ENCODE data around the gene ZNF283. TPM values are rescaled to one million over a fixed set of nuclear protein-coding genes. Genes with fewer than 3 reads are reported as not detected.

The ZNF283 gene
- total and polyA plus RNA-seq, 7 experiments from 2014 or later = 2.2 to 24.4 (median 6.7) TPM

DNA sequence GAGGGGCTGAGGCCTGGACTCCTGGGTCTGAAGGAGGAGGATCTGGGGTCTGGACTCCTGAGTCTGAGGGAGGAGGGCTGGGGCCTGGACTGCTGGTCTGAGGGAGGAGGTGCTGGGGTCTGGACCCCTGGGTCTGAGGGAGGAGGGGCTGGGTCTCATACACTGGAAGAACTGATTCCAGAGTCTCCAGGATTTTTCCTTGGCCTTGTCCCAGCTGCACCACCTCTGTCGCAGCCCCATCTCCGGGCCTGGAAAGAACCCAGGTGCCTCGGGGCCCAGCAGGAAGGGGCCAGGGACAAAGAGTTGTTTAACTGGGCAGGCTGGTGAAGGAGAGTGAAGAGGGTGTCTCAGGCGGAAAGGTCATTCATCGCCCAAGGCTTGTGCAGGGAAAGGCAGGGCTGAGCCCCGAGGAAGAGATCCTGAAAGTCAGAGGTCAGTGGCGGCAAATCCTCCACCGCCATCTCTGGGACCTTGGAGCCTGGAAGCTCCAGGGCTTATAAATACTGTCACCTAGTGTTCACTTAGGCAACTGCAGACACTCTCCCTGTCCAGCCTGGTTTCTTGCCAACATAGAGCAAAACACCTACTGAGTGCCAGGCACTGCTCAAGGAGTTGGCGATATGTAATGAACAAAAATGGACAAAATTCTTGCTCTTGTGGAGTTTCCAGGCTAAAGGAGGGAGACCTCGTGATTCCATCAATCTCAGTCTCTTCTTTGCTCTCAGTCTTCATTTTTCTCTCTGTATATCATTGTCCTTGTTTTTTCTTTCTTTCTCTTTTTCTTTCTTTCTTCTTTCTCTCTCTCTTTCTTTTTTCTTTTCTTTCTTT is 41.9 kb upstream of the ZNF283 start:
- peak overlapping the region; percentile 72 for H3K27ac ChIP-seq (ENCODE audit: low read depth, low read length)
- Mint-ChIP-seq H3K4me1 (peaks cover 27 to 49% (median 40%) of the 10 kb centered on the region in 7 donors), H3K27me3 (peaks cover 0 to 6% (median 6%) of the 10 kb centered on the region in 5 donors), H3K4me3 (peak overlapping the region; percentile 43 to 85 (median 70)), H3K9me3 (no peaks in the 10 kb centered on the region), H3K27ac (peak overlapping the region; percentile 87 to 98 (median 95)), H3K36me3 (peaks cover 0 to 4% (median 0%) of the 10 kb centered on the region in 5 donors)
- H3K4me3 ChIP-seq (ENCODE audit: low read length) = peak overlapping the region; percentile 12
- H3K4me1 ChIP-seq (ENCODE audit: control insufficient read depth in 2 of 2, insufficient read depth in 2 of 2, low read length in 2 of 2) = peaks cover 21 to 30% of the 10 kb centered on the region in 2 donors
- ChIA-PET POLR2A (interaction anchor here (0.6 to 2.3 kb wide), 5 partner anchors 19 to 43 kb away, joined by 3 to 16 read pairs (median 5); no protein-coding TSS in a partner anchor), CTCF (interaction anchor here (0.8 to 2.5 kb wide), 4 partner anchors 39 to 190 kb away, joined by 3 to 34 read pairs (median 3); no protein-coding TSS in a partner anchor)
- no peaks in the 10 kb centered on the region for H3K27me3 ChIP-seq (ENCODE audit: control insufficient read depth in 2 of 2, insufficient read depth in 2 of 2, low read length in 2 of 2)
- H3K36me3 ChIP-seq (ENCODE audit: control insufficient read depth in 2 of 3, insufficient read depth in 3 of 3, low read length in 3 of 3) = no peaks in the 10 kb centered on the region
- no peaks in the 10 kb centered on the region for H3K9me3 ChIP-seq (ENCODE audit: control insufficient read depth in 2 of 3, low read length in 3 of 3)
- DNase-seq (peak in 8 of 9 donors; percentile 29 to 68 (median 56)), ATAC-seq (peak; percentile 75)
- intact Hi-C loops (cut with micrococcal nuclease) = loop anchor here (1.0 to 10.0 kb wide), 11 partner anchors 19 to 967 kb away; partner anchors contain the start of genes ETHE1 (in 1 of the 2), IRGQ (in 1 of the 2), PLAUR (in 1 of the 2) and SMG9 (in 1 of the 2)

DNA sequence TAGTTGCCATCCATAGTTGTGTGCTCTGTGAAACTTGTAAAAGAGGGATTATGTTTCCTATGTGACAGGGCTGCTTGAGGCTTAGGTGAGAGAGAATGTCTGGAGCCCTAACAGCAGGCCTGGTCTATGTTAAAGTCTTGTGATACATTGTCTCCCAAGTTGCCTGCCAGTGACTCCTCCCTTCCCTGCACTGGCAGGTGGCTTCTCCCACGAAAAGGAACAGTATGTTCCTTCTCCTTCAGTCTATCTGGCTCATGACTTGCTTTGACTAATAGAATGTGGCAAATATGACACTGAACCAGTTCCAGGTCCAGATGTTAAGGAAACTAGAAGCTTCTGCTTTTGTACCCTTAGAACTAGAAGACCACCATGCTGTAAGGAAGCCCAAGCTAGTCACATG is 40.5 kb upstream of the ZNF283 start:
- Mint-ChIP-seq H3K27me3 (peaks cover 3 to 13% (median 6%) of the 10 kb centered on the region in 5 donors), H3K36me3 (peaks cover 0 to 4% (median 0%) of the 10 kb centered on the region in 5 donors), H3K4me3 (no peak overlapping the region), H3K27ac (no peak overlapping the region), H3K4me1 (peaks cover 18 to 40% (median 32%) of the 10 kb centered on the region in 7 donors), H3K9me3 (no peaks in the 10 kb centered on the region)
- no peak overlapping the region for H3K27ac ChIP-seq (ENCODE audit: low read depth, low read length)
- no peak for DNase-seq
- intact Hi-C loops (cut with micrococcal nuclease) = loop anchor here (10.0 kb wide), 2 partner anchors 262 to 352 kb away; partner anchors contain the start of gene ETHE1 (in 1 of the 2)
- ATAC-seq = no peak
- ChIA-PET POLR2A (no interaction called here), CTCF (interaction anchor here (0.7 to 1.1 kb wide), 3 partner anchors 20 to 93 kb away, joined by 3 to 5 read pairs (median 4); no protein-coding TSS in a partner anchor)
- H3K27me3 ChIP-seq (ENCODE audit: control insufficient read depth in 2 of 2, insufficient read depth in 2 of 2, low read length in 2 of 2) = no peaks in the 10 kb centered on the region
- H3K4me3 ChIP-seq (ENCODE audit: low read length) = no peak overlapping the region
- no peaks in the 10 kb centered on the region for H3K36me3 ChIP-seq (ENCODE audit: control insufficient read depth in 2 of 3, insufficient read depth in 3 of 3, low read length in 3 of 3)
- no peaks in the 10 kb centered on the region for H3K9me3 ChIP-seq (ENCODE audit: control insufficient read depth in 2 of 3, low read length in 3 of 3)
- peaks cover 11 to 24% of the 10 kb centered on the region in 2 donors for H3K4me1 ChIP-seq (ENCODE audit: control insufficient read depth in 2 of 2, insufficient read depth in 2 of 2, low read length in 2 of 2)

DNA sequence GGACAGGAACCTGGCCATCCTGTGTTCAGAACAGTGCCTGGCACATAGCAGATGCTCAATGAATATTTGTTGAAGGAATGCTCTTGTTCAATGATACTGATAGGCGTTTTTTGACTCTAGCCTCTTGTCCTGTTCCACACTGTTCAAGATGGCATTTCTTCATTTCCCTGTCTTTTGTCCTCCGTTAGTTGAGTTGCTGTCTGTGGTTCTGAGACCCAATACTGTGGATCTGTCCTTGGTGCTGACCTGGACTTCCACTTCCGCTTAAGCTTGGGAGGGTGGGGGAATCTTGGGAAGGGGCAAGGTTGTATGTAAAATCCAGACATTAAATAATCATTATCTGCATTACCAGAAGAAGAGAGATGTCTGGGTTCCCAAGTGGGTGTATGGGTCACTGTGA is 38.1 kb upstream of the ZNF283 start:
- H3K36me3 Mint-ChIP-seq = no peaks in the 10 kb centered on the region
- DNase-seq (no peak), ATAC-seq (no peak)
- no peak overlapping the region for H3K27ac Mint-ChIP-seq
- ChIA-PET POLR2A (no interaction called here), CTCF (no interaction called here)
- peaks cover 9 to 20% (median 13%) of the 10 kb centered on the region in 7 donors for H3K4me1 Mint-ChIP-seq
- intact Hi-C loops (cut with micrococcal nuclease) = loop anchor here (10.0 kb wide), 2 partner anchors 264 to 354 kb away; partner anchors contain the start of gene ETHE1 (in 1 of the 2)
- H3K27me3 Mint-ChIP-seq = peaks cover 6 to 19% (median 14%) of the 10 kb centered on the region in 5 donors
- peaks cover 8 to 13% of the 10 kb centered on the region in 2 donors for H3K4me1 ChIP-seq (ENCODE audit: control insufficient read depth in 2 of 2, insufficient read depth in 2 of 2, low read length in 2 of 2)
- no peaks in the 10 kb centered on the region for H3K27me3 ChIP-seq (ENCODE audit: control insufficient read depth in 2 of 2, insufficient read depth in 2 of 2, low read length in 2 of 2)
- peaks cover 0 to 2% (median 0%) of the 10 kb centered on the region in 11 donors for H3K9me3 Mint-ChIP-seq
- H3K36me3 ChIP-seq (ENCODE audit: control insufficient read depth in 2 of 3, insufficient read depth in 3 of 3, low read length in 3 of 3) = no peaks in the 10 kb centered on the region
- H3K4me3 ChIP-seq (ENCODE audit: low read length) = no peak overlapping the region
- H3K27ac ChIP-seq (ENCODE audit: low read depth, low read length) = no peak overlapping the region
- H3K4me3 Mint-ChIP-seq = no peak overlapping the region
- H3K9me3 ChIP-seq (ENCODE audit: control insufficient read depth in 2 of 3, low read length in 3 of 3) = no peaks in the 10 kb centered on the region

DNA sequence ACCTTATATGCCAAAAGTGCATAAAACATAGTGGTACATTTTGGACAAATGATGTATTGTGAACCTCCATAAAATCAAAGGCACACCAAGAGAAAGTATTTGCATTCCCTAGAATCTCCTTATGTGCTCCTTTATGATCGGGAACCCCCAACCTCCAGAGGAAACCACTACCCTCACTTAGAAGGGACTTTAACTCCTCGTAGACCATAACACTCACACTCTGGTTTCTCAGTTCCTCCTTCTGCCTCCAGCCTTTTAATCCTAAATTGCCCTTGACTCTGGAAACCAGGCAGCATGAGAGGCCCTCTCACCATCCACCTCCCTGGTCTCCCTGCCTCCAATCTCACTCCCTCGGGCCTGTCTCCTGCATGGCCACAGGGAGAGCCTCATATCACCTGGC is 36.5 kb upstream of the ZNF283 start:
- H3K36me3 Mint-ChIP-seq = no peaks in the 10 kb centered on the region
- H3K4me1 ChIP-seq (ENCODE audit: control insufficient read depth in 2 of 2, insufficient read depth in 2 of 2, low read length in 2 of 2) = no peaks in the 10 kb centered on the region
- H3K27me3 Mint-ChIP-seq = peaks cover 6 to 20% (median 19%) of the 10 kb centered on the region in 5 donors
- H3K4me3 ChIP-seq (ENCODE audit: low read length) = no peak overlapping the region
- H3K9me3 ChIP-seq (ENCODE audit: control insufficient read depth in 2 of 3, low read length in 3 of 3) = no peaks in the 10 kb centered on the region
- DNase-seq = no peak
- intact Hi-C loops (cut with micrococcal nuclease) = no loop called here
- POLR2A ChIA-PET = interaction anchor here (0.6 kb wide), 1 partner anchor 79 kb away, joined by 3 read pairs; no protein-coding TSS in a partner anchor
- H3K4me1 Mint-ChIP-seq = peaks cover 0 to 5% (median 0%) of the 10 kb centered on the region in 7 donors
- no peaks in the 10 kb centered on the region for H3K27me3 ChIP-seq (ENCODE audit: control insufficient read depth in 2 of 2, insufficient read depth in 2 of 2, low read length in 2 of 2)
- ATAC-seq = no peak
- peaks cover 0 to 2% (median 0%) of the 10 kb centered on the region in 11 donors for H3K9me3 Mint-ChIP-seq
- no peak overlapping the region for H3K27ac Mint-ChIP-seq
- no peaks in the 10 kb centered on the region for H3K36me3 ChIP-seq (ENCODE audit: control insufficient read depth in 2 of 3, insufficient read depth in 3 of 3, low read length in 3 of 3)
- CTCF ChIA-PET = interaction anchor here (1.1 kb wide), 1 partner anchor 45 kb away, joined by 3 read pairs; no protein-coding TSS in a partner anchor
- H3K27ac ChIP-seq (ENCODE audit: low read depth, low read length) = no peak overlapping the region
- no peak overlapping the region for H3K4me3 Mint-ChIP-seq

DNA sequence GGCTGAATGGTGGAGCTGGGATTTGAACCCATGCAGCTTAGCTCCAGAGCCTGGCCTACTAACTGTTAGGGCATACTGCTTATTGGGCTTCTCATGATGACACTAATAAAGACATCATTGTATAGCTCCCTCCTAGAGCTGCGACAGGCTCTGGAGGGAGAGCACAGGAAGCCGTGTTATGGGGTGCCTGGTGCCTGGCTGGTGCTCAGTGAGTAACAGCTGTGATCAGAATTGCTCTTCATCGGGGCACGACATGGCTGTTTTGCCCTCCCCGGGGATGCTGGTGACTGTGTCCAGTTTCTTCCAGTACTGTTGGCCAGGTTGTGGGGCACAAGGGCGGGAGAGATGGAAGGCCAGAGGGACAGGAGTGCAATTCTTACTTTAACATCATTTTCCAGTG is 30.0 kb upstream of the ZNF283 start:
- Mint-ChIP-seq H3K36me3 (no peaks in the 10 kb centered on the region), H3K27ac (no peak overlapping the region), H3K4me1 (peaks cover 0 to 19% (median 17%) of the 10 kb centered on the region in 7 donors), H3K27me3 (peaks cover 6 to 33% (median 19%) of the 10 kb centered on the region in 5 donors), H3K9me3 (peaks cover 0 to 5% (median 0%) of the 10 kb centered on the region in 11 donors), H3K4me3 (peak overlapping the region in 8 of 10 donors; percentile 16 to 85 (median 55))
- intact Hi-C loops (cut with micrococcal nuclease) = no loop called here
- Histone ChIP-seq H3K27ac (ENCODE audit: low read depth, low read length) (no peak overlapping the region), H3K36me3 (ENCODE audit: control insufficient read depth in 2 of 3, insufficient read depth in 3 of 3, low read length in 3 of 3) (no peaks in the 10 kb centered on the region), H3K4me3 (ENCODE audit: low read length) (no peak overlapping the region), H3K9me3 (ENCODE audit: control insufficient read depth in 2 of 3, low read length in 3 of 3) (no peaks in the 10 kb centered on the region), H3K27me3 (ENCODE audit: control insufficient read depth in 2 of 2, insufficient read depth in 2 of 2, low read length in 2 of 2) (no peaks in the 10 kb centered on the region), H3K4me1 (ENCODE audit: control insufficient read depth in 2 of 2, insufficient read depth in 2 of 2, low read length in 2 of 2) (peaks cover 0 to 7% of the 10 kb centered on the region in 2 donors)
- ATAC-seq (no peak), DNase-seq (no peak)
- ChIA-PET CTCF (interaction anchor here (1.4 kb wide), 1 partner anchor 13 kb away, joined by 3 read pairs; no protein-coding TSS in a partner anchor), POLR2A (no interaction called here)

DNA sequence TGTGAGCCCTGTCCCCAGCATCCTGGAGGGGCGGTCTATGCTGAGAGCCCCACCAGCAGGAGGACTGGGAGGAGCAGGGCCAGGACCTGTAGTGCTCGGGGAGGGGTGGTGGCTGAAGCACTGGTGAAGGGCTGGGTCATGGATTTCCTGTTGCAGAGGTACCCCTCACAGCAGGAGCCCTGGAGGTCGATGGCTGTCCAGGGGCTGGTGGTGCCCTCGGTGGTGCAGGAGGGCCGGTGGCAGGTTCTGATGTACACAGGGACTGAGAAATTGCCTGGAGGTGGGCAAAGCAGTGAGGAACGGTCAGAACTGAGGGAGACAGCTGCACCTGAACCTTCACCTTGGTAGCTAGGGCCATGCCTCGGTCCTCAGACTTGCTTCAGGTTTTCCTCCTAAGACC is 29.6 kb upstream of the ZNF283 start:
- CTCF ChIA-PET = interaction anchor here (1.4 kb wide), 1 partner anchor 12 kb away, joined by 3 read pairs; no protein-coding TSS in a partner anchor

More for the DNA sequence above, 29.6 kb upstream of the ZNF283 start:
- Histone ChIP-seq H3K27ac (ENCODE audit: low read depth, low read length) (no peak overlapping the region), H3K4me3 (ENCODE audit: low read length) (no peak overlapping the region), H3K36me3 (ENCODE audit: control insufficient read depth in 2 of 3, insufficient read depth in 3 of 3, low read length in 3 of 3) (no peaks in the 10 kb centered on the region), H3K27me3 (ENCODE audit: control insufficient read depth in 2 of 2, insufficient read depth in 2 of 2, low read length in 2 of 2) (no peaks in the 10 kb centered on the region), H3K4me1 (ENCODE audit: control insufficient read depth in 2 of 2, insufficient read depth in 2 of 2, low read length in 2 of 2) (peaks cover 0 to 7% of the 10 kb centered on the region in 2 donors), H3K9me3 (ENCODE audit: control insufficient read depth in 2 of 3, low read length in 3 of 3) (no peaks in the 10 kb centered on the region)
- POLR2A ChIA-PET = interaction anchor here (0.7 kb wide), 1 partner anchor 52 kb away, joined by 3 read pairs; no protein-coding TSS in a partner anchor
- intact Hi-C loops (cut with micrococcal nuclease) = no loop called here
- Mint-ChIP-seq H3K27ac (no peak overlapping the region), H3K27me3 (peaks cover 6 to 33% (median 19%) of the 10 kb centered on the region in 5 donors), H3K9me3 (peaks cover 0 to 5% (median 0%) of the 10 kb centered on the region in 11 donors), H3K4me1 (peaks cover 0 to 19% (median 17%) of the 10 kb centered on the region in 7 donors), H3K36me3 (no peaks in the 10 kb centered on the region), H3K4me3 (peak overlapping the region in 9 of 10 donors; percentile 16 to 85 (median 55))
- ATAC-seq = no peak
- no peak for DNase-seq
